ENCODE results near the gene NDST3. TPM values are rescaled to one million over a fixed set of nuclear protein-coding genes. Genes with fewer than 3 reads are reported as not detected.
A peak's percentile ranks its signal among the peaks of the same experiment; 100 is the strongest.

The NDST3 gene
- total and polyA plus RNA-seq, 2 of the 13 experiments (the other 11 are each of a cell fraction or from before 2014, with no cell fraction given) = not detected

DNA sequence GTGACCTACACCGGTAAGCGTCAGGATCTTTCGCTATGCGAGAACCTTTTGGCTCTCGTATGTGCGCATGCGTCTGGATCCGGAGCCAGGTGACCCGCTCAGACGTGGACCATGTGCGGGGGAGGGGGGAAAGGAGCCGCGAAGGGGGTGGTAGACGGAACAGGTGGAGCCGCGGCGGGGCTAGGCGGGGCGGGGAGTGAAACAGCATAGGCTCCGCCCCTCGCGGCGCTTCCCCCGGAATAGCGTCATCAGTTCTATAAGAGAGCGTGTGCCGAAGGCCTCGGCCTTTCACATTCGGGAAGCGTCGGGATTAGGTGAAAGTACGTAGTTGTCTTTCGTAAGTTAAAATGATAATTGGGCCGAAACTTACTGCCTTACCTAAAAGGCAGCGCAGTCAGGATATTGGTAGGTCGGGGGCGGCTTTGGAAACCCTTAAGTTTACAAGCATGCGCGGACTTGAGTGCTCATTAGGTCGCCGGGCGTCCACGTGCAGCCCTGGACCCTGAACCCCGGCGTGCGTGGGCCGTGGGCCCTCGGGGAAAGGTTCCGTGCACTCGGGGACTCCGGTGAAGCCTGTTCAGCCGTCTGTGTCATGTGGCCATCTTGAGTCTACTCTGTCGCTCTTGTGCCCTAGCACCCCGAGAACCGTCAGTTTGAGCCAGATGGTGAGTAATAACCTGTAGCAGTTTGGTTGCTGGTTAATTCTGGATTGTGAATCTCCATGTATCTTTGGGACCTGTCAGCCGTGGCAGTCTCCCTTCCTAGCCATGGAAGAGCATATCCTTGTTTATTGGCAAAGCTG lies 244.4 kb downstream of the NDST3 start (continued):
- TF ChIP-seq, protein P1, sequence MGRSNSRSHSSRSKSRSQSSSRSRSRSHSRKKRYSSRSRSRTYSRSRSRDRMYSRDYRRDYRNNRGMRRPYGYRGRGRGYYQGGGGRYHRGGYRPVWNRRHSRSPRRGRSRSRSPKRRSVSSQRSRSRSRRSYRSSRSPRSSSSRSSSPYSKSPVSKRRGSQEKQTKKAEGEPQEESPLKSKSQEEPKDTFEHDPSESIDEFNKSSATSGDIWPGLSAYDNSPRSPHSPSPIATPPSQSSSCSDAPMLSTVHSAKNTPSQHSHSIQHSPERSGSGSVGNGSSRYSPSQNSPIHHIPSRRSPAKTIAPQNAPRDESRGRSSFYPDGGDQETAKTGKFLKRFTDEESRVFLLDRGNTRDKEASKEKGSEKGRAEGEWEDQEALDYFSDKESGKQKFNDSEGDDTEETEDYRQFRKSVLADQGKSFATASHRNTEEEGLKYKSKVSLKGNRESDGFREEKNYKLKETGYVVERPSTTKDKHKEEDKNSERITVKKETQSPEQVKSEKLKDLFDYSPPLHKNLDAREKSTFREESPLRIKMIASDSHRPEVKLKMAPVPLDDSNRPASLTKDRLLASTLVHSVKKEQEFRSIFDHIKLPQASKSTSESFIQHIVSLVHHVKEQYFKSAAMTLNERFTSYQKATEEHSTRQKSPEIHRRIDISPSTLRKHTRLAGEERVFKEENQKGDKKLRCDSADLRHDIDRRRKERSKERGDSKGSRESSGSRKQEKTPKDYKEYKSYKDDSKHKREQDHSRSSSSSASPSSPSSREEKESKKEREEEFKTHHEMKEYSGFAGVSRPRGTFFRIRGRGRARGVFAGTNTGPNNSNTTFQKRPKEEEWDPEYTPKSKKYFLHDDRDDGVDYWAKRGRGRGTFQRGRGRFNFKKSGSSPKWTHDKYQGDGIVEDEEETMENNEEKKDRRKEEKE (IDR thresholded peaks at IDR 0.05) = no peak
- TF ChIP-seq, protein P2, sequence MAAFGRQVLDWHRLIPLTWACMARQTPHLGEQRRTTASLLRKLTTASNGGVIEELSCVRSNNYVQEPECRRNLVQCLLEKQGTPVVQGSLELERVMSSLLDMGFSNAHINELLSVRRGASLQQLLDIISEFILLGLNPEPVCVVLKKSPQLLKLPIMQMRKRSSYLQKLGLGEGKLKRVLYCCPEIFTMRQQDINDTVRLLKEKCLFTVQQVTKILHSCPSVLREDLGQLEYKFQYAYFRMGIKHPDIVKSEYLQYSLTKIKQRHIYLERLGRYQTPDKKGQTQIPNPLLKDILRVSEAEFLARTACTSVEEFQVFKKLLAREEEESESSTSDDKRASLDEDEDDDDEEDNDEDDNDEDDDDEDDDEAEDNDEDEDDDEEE (CRISPR knock-in tag; IDR thresholded peaks at IDR 0.05) = 0 out of 2 replicates have a peak, but pooled peaks have one; percentile 26
- TF ChIP-seq, protein P3, sequence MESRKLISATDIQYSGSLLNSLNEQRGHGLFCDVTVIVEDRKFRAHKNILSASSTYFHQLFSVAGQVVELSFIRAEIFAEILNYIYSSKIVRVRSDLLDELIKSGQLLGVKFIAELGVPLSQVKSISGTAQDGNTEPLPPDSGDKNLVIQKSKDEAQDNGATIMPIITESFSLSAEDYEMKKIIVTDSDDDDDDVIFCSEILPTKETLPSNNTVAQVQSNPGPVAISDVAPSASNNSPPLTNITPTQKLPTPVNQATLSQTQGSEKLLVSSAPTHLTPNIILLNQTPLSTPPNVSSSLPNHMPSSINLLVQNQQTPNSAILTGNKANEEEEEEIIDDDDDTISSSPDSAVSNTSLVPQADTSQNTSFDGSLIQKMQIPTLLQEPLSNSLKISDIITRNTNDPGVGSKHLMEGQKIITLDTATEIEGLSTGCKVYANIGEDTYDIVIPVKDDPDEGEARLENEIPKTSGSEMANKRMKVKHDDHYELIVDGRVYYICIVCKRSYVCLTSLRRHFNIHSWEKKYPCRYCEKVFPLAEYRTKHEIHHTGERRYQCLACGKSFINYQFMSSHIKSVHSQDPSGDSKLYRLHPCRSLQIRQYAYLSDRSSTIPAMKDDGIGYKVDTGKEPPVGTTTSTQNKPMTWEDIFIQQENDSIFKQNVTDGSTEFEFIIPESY (CRISPR knock-in tag; IDR thresholded peaks at IDR 0.05) = no peak
- TF ChIP-seq FOXP1 (IDR thresholded peaks at IDR 0.05) (no peak), FOXP1 (CRISPR knock-in tag; IDR thresholded peaks at IDR 0.05) (peak; percentile 25; the same call in 1 of the 2 replicates), NFIC (IDR thresholded peaks at IDR 0.05; ENCODE audit: low read length) (0 out of 2 replicates have a peak, but pooled peaks have one; percentile 35), HMG20B (CRISPR knock-in tag; conservative IDR thresholded peaks at IDR 0.05) (no peak; the same call in 1 of the 2 replicates), ZNF749 (CRISPR knock-in tag; IDR thresholded peaks at IDR 0.05; ENCODE audit: borderline replicate concordance) (no peak), FOXC1 (CRISPR knock-in tag; IDR thresholded peaks at IDR 0.05; ENCODE audit: borderline replicate concordance) (peak; percentile 96; the same call in 1 of the 2 replicates), CBX2 (IDR thresholded peaks at IDR 0.05; ENCODE audit: low read depth, low read length) (no peak), CBX2 (CRISPR knock-in tag; IDR thresholded peaks at IDR 0.05; ENCODE audit: low read depth) (no peak), SNAPC2 (CRISPR knock-in tag; IDR thresholded peaks at IDR 0.05) (0 out of 2 replicates have a peak, but pooled peaks have one; percentile 75), ELF3 (CRISPR knock-in tag; IDR thresholded peaks at IDR 0.05) (peak; percentile 87), ZNF12 (CRISPR knock-in tag; IDR thresholded peaks at IDR 0.05) (peak; percentile 30), ZNF432 (CRISPR knock-in tag; IDR thresholded peaks at IDR 0.05; ENCODE audit: borderline replicate concordance) (no peak)
- TF ChIP-seq, protein P4, sequence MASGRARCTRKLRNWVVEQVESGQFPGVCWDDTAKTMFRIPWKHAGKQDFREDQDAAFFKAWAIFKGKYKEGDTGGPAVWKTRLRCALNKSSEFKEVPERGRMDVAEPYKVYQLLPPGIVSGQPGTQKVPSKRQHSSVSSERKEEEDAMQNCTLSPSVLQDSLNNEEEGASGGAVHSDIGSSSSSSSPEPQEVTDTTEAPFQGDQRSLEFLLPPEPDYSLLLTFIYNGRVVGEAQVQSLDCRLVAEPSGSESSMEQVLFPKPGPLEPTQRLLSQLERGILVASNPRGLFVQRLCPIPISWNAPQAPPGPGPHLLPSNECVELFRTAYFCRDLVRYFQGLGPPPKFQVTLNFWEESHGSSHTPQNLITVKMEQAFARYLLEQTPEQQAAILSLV (CRISPR knock-in tag; IDR thresholded peaks at IDR 0.05; ENCODE audit: borderline replicate concordance) = no peak
- TF ChIP-seq, protein P5, sequence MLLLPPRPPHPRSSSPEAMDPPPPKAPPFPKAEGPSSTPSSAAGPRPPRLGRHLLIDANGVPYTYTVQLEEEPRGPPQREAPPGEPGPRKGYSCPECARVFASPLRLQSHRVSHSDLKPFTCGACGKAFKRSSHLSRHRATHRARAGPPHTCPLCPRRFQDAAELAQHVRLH (CRISPR knock-in tag; IDR thresholded peaks at IDR 0.05; ENCODE audit: borderline replicate concordance, low read depth) = peak; percentile 97
